ENCODE data around the gene SNRPA.

Gene SNRPA

GRCh38 chr19:40733149-40733548, 17.9 kb upstream of the SNRPA start:
- TF ChIP-seq POLR2A (IDR thresholded peaks at IDR 0.05; ENCODE audit: low read depth, low read length) = no peak
- no peak for DNase-seq (ENCODE audit: insufficient read length, low spot score)
- no peak for FAIRE-seq

GRCh38 chr19:40735013-40735771, 15.8 kb upstream of the SNRPA start:
- FAIRE-seq (no peak), DNase-seq (ENCODE audit: insufficient read length, low spot score) (no peak)
- no peak for TF ChIP-seq POLR2A (IDR thresholded peaks at IDR 0.05; ENCODE audit: low read depth, low read length)

DNA sequence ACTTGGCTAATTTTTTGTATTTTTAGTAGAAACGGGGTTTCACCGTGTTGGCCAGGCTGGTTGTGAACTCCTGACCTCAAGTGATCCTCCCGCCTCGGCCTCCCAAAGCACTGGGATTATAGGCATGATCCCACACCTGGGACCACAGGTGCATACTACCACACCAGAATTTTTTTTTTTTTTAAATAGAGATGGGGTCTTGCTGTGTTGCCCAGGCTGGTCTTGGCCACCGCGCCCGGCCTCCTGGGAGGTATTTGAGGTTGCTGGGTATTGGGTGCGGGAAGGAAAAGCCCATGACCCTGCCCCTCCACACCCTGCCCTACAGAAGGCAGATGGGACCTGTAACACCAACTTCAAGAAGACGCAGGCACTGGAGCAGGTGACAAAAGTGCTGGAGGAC, 14.3 kb upstream of the SNRPA start:
- no peak for FAIRE-seq
- DNase-seq (ENCODE audit: insufficient read length, low spot score) = no peak
- no peak for TF ChIP-seq POLR2A (IDR thresholded peaks at IDR 0.05; ENCODE audit: low read depth, low read length)

DNA sequence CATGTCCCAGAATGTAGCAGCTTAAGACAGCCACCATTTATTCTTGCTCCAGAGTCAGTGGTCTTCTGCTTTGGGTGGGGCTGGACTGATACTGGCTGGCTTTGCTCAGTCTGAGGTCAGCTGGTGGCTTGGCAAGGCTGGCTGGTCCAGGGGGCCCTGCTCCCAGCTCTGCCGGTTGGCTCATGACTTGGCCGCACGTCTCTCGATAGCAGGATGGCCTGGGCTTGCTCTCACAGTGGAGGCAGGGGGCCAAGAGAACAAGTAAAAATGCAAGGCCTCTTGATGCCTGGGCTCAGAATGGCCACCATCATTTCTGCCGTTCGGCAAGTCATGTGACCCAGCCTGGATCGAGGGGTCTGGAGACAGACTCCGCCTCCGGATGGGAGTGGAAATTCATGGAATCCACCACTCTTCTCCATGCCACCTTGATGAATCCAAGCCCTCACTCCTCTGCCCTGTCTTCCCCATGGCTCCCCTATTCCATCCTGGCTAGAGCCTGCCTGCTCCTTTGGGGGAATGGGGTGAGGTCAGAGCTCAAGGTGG, 13.8 kb upstream of the SNRPA start:
- no peak for DNase-seq (ENCODE audit: insufficient read length, low spot score)
- no peak for TF ChIP-seq POLR2A (IDR thresholded peaks at IDR 0.05; ENCODE audit: low read depth, low read length)
- FAIRE-seq = no peak

DNA sequence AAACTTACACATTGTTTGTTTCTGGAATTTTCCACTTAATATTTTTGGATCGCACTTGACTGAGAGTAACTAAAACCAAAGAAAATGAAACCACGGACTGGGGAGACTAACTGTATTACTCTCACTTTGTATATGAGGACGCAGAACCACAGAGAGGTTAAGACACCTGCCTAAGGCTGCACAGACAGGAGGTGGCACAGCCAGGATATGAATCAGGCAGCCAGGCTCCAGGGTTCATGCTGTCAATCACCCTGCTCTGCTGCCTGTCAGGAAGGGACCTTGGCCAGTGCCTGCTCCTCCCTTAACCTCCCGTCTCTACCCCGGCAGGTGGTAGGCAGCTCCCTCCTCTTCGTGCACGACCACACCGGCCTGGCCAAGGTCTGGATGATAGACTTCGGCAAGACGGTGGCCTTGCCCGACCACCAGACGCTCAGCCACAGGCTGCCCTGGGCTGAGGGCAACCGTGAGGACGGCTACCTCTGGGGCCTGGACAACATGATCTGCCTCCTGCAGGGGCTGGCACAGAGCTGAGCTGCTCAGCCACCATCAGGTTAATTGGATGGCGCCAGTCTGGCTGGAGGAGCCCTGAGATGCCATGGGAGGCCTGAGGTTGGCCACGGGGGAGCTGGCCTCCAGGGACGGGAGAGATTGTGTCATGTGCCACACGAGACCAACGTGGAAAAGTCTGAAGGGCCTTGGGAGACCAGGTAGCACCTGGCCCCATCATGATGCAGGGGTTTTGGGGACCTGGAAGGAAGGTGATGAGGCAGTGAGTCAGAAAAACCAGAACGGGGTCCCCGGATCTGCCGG, 11.8 kb upstream of the SNRPA start:
- FAIRE-seq = no peak
- TF ChIP-seq POLR2A (IDR thresholded peaks at IDR 0.05; ENCODE audit: low read depth, low read length) = no peak
- no peak for DNase-seq (ENCODE audit: insufficient read length, low spot score)

GRCh38 chr19:40739871-40740703, 10.9 kb upstream of the SNRPA start:
- no peak for FAIRE-seq
- TF ChIP-seq POLR2A (IDR thresholded peaks at IDR 0.05; ENCODE audit: low read depth, low read length) = no peak
- DNase-seq (ENCODE audit: insufficient read length, low spot score) = no peak

- DNase-seq (ENCODE audit: insufficient read length, low spot score) = no peak
- no peak for TF ChIP-seq POLR2A (IDR thresholded peaks at IDR 0.05; ENCODE audit: low read depth, low read length)
- no peak for FAIRE-seq
Observed at GRCh38 chr19:40740747-40741146, 10.3 kb upstream of the SNRPA start.

- TF ChIP-seq POLR2A (IDR thresholded peaks at IDR 0.05; ENCODE audit: low read depth, low read length) = no peak
- FAIRE-seq (no peak), DNase-seq (ENCODE audit: insufficient read length, low spot score) (no peak)
Observed at GRCh38 chr19:40741527-40742390, 9.2 kb upstream of the SNRPA start.

DNA sequence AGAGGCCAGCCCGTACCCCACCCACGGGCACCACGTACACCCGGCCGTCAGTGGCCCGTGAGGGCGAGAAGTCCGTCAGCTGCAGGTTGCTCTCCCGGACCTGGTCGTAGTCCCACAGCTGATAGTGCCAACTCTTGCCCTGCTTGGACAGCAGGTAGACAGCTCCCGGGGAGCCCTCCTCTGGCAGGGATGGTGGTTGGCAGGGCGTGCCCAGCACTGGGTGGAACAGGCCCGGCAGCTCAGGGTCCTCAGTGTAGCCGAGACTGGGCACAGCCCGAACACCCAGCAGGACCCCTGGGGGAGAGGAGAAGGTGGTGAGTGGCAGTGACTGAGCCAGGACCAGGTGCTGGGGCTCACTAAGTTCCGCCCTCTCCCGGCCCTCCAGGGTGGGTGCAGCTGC, 8.5 kb upstream of the SNRPA start:
- TF ChIP-seq POLR2A (IDR thresholded peaks at IDR 0.05; ENCODE audit: low read depth, low read length) = no peak
- DNase-seq (ENCODE audit: insufficient read length, low spot score) = no peak
- FAIRE-seq = no peak

DNA sequence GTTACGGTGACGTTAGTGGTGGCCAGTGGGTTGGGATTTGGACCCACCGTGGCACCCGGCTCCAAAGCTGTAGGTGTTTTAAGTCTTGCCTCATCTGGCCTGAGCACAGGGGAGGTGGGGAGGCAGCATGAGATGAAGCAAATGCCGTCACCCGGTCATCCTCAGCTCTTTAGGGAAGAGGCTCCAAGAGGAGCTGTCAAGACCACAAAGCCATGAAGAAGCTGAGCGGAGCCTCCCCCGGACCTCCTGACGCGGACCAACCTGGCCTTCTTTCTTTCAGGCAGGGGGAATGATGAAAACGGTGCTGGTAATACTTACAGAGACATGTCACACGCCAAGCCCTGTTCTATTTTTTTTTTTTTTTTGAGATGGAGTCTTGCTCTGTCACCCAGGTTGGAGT, 8.1 kb upstream of the SNRPA start:
- no peak for FAIRE-seq

GRCh38 chr19:40743926-40744325, 7.1 kb upstream of the SNRPA start:
- DNase-seq (ENCODE audit: insufficient read length, low spot score) (no peak), FAIRE-seq (no peak)
- no peak for TF ChIP-seq POLR2A (IDR thresholded peaks at IDR 0.05; ENCODE audit: low read depth, low read length)

More for the DNA sequence above, 8.1 kb upstream of the SNRPA start:
- DNase-seq (ENCODE audit: insufficient read length, low spot score) = no peak
- TF ChIP-seq POLR2A (IDR thresholded peaks at IDR 0.05; ENCODE audit: low read depth, low read length) = no peak

DNA sequence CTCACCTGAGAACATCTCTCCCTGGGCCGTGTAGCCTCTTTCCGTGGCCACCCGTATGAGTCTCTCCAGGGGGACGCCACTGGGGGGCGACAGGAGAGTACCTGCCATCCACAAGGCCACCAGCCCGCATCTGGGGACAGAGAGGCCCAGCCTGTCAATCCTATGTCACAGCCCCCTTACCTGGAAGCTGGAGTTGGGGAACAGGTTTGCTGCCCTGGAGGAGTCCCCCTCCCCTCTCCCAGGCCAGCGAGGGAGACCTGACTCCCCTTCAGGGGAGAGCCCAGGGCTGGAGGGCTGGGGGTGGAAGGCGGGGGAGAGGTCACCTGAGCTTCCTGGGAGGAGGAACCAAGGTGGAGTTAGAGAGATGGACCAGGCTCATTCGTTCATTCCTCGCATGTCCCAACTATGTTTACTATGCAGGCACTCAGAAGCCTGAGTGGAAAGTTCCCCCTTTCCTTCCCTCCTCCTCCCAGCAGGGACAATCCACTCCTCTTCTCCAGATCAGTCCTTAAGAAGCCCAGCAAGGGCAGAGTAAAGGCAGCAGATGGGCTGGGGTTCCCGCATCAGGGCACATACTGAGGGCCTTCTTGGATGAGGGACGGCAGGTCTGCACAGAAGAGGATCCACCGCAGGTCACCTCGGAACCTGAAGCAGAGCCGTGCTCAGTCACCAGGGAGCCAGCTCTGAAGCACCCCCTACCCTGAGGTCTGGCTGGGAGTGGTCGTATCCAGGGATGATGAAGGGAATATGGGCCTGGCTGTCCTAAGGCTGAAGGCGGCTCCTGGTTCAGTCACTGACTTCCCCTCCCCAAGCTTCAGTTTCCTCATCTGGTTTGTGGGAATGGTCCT, 6.2 kb upstream of the SNRPA start:
- no peak for FAIRE-seq
- DNase-seq (ENCODE audit: insufficient read length, low spot score) = no peak

More for the DNA sequence above, 6.2 kb upstream of the SNRPA start:
- no peak for TF ChIP-seq POLR2A (IDR thresholded peaks at IDR 0.05; ENCODE audit: low read depth, low read length)
